Psoas muscle (tissue), 8 donors: ENCODE data around the gene GATA3. TPM values are rescaled to one million over a fixed set of nuclear protein-coding genes. Genes with fewer than 3 reads are reported as not detected.

Experiments used
- ATAC-seq, 4 donors: fragments of 200-7000 bp; cut with Tn5 transposase; one replicate each; pipeline ENCODE4 v1.9.1; 2020; ENCODE audit warnings: moderate library complexity in 3 of 4, mild to moderate bottlenecking in 2 of 4
- DNase-seq, 2 donors: peaks; one replicate each; pipeline ENCODE4 v3.0.0-alpha.2; 2020
- H3K27ac ChIP-seq: fragments of 200-600 bp; one replicate; pipeline ENCODE4 v1.8.0; 2022
- H3K27me3 ChIP-seq, 3 donors: fragments of 200-600 bp in 1 of 3; one replicate each; pipeline versions ENCODE4 v1.6.1 to v1.8.0; 2013 to 2022; ENCODE audit warnings: low read length in 2 of 3, mild to moderate bottlenecking in 2 of 3, moderate library complexity in 1 of 3; ENCODE audit not compliant: insufficient read depth in 3 of 3
- H3K36me3 ChIP-seq, 2 donors: fragments of 200-600 bp in 1 of 2; one replicate each; pipeline versions ENCODE4 v1.6.1 to v1.8.0; 2013 to 2022; ENCODE audit warnings: low read depth in 1 of 2, mild to moderate bottlenecking in 1 of 2, moderate library complexity in 1 of 2; ENCODE audit not compliant: insufficient read depth in 1 of 2
- H3K4me1 ChIP-seq: fragments of 200-600 bp; one replicate; pipeline ENCODE4 v1.8.0; 2022
- H3K4me3 ChIP-seq: fragments of 200-600 bp; one replicate; pipeline ENCODE4 v1.8.0; 2022; ENCODE audit warnings: mild to moderate bottlenecking
- H3K9me3 ChIP-seq: fragments of 200-600 bp; one replicate; pipeline ENCODE4 v1.8.0; 2022
- WGBS, 3 donors: extraction: QIAGEN DNeasy Blood & Tissue Kit; methylation state at CpG; one replicate each; pipeline versions ENCODE4 v1.1.6 to v1.1.7; 2013; 5-methylcytosine and 5-hydroxymethylcytosine counted together
- intact Hi-C, 2 donors: fragments of 100-400 bp; cut with DNase I; formaldehyde crosslinking; loops; one replicate each; pipeline versions ENCODE4 v1.11.0 to v1.14.2; 2022
- polyA plus RNA-seq, 3 donors: library from polyadenylated mRNA; stranded (reverse); fragments of 200-250 nt; gene quantifications; one replicate each; pipeline ENCODE4 v1.2.3, GENCODE V29; 2013
- total RNA-seq, 4 donors: library from RNA; stranded (reverse); fragmentation: NEBNext Ultra II Directional in 2 of 4; extraction: Animal tissue kit (Norgen Biotek cat#: 25700) in 2 of 4; gene quantifications; one replicate each; pipeline versions ENCODE4 v1.2.1 to v1.2.4, GENCODE V29; 2021 to 2023
- TF ChIP-seq, protein P1 (sequence below): fragments of 200-600 bp; IDR thresholded peaks from one replicate; pipeline ENCODE4 v1.8.0; 2022; ENCODE audit warnings: antibody characterized with exemption
- donor health status: healthy with polysubstance abuse.
- donor health status: DM: no; HTN: no; CAD: no; lungs with moderate emphysema.
- donor health status: Bipolar disorder and iron deficiency.
- donor health status: healthy.
- donor health status: DM: yes; HTN: yes; CAD: no.
- donor health status: DM: no; HTN: no; CAD: no.
- donor health status: DM: no; HTN: no; CAD: no.
- donor health status: DM: yes; HTN: yes; CAD: no.

Gene GATA3
- total and polyA plus RNA-seq, 7 donors: 0.64 to 1.8 (median 0.74) TPM

DNA sequence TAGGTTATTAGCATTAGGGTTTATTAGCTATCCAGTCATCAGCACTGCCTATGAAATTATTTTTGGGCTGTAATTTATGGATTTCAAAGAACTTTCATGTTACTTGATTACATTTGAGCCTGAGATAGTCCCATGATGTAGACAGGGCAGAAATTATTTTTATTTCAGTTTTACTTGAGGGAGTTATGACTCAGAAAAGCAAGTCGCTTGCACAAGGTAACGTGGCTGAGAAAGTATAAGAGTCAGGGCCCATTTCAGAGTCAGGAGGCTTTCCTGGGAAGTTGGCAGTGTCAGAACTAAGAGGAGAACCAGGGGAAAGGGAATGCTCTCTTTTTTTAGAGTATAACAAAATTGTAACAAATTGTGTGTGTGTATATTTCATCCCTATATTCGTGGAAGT lies 16.5 kb downstream of the GATA3 start:
- peaks cover 0 to 14% (median 1%) of the 10 kb centered on the region in 3 donors for H3K27me3 ChIP-seq
- H3K27ac ChIP-seq: no peak overlapping the region
- H3K36me3 ChIP-seq: no peaks in the 10 kb centered on the region
- DNase-seq (no peak), ATAC-seq (no peak)
- TF ChIP-seq, protein P1, sequence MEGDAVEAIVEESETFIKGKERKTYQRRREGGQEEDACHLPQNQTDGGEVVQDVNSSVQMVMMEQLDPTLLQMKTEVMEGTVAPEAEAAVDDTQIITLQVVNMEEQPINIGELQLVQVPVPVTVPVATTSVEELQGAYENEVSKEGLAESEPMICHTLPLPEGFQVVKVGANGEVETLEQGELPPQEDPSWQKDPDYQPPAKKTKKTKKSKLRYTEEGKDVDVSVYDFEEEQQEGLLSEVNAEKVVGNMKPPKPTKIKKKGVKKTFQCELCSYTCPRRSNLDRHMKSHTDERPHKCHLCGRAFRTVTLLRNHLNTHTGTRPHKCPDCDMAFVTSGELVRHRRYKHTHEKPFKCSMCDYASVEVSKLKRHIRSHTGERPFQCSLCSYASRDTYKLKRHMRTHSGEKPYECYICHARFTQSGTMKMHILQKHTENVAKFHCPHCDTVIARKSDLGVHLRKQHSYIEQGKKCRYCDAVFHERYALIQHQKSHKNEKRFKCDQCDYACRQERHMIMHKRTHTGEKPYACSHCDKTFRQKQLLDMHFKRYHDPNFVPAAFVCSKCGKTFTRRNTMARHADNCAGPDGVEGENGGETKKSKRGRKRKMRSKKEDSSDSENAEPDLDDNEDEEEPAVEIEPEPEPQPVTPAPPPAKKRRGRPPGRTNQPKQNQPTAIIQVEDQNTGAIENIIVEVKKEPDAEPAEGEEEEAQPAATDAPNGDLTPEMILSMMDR: no peak
- 79 to 86% (median 82%) methylated on average over 3 of the region's 3 CpGs for WGBS, 3 donors
- no peak overlapping the region for H3K4me3 ChIP-seq
- H3K9me3 ChIP-seq: no peaks in the 10 kb centered on the region
- H3K4me1 ChIP-seq: no peaks in the 10 kb centered on the region
- intact Hi-C loops: no loop called here

DNA sequence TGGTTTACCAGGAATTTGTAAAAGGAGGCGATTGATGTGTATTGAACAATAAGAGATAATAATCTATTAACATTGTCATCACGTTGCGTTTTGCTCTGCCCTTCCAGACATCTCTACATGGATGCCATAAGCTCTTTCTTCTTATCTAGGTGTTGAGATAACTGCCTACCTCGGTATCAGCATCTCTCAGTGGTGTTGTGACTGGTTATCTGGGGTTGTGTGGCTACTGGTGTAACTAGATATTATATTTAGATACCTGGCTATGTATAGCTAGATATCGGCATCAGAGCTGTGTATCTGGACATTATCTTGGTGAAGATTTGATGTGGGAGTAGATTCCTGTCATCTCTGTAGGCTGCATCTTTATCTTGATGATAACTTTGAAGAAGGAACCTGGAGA lies 17.2 kb downstream of the GATA3 start:
- intact Hi-C loops: no loop called here
- Histone ChIP-seq H3K27ac (no peak overlapping the region), H3K9me3 (no peaks in the 10 kb centered on the region), H3K4me3 (no peak overlapping the region), H3K27me3 (peaks cover 0 to 9% (median 1%) of the 10 kb centered on the region in 3 donors), H3K36me3 (no peaks in the 10 kb centered on the region), H3K4me1 (no peaks in the 10 kb centered on the region)
- no peak for DNase-seq
- ATAC-seq: no peak
- TF ChIP-seq, protein P1: no peak
- WGBS, 3 donors: 89 to 94% (median 92%) methylated on average over 5 of the region's 5 CpGs

DNA sequence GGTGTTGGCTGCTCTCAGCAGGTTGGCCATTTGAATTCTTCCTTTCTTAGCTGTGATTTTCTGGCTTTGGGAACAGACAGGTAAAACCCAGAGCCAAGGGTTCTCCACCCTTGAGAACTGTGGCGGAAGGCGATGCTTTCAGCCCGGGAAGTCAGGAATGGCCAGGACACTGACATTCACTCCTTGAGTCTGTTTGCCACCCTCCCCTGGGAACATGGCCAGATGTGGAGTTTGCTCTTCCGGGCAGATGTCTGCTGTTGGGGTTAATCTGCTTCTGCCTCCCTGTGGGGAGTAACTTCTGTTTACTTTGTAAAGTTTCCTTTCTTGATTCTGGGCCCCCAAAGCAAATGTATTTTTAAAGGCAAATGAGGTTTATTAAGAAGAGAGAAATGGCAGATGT lies 17.7 kb downstream of the GATA3 start:
- 56 to 67% (median 63%) methylated on average over 4 of the region's 4 CpGs for WGBS, 3 donors
- Histone ChIP-seq H3K9me3 (no peaks in the 10 kb centered on the region), H3K27me3 (peaks cover 0 to 6% (median 1%) of the 10 kb centered on the region in 3 donors), H3K36me3 (no peaks in the 10 kb centered on the region), H3K27ac (no peak overlapping the region), H3K4me1 (no peaks in the 10 kb centered on the region), H3K4me3 (no peak overlapping the region)
- TF ChIP-seq, protein P1: no peak
- ATAC-seq (no peak), DNase-seq (no peak)
- intact Hi-C loops: no loop called here

DNA sequence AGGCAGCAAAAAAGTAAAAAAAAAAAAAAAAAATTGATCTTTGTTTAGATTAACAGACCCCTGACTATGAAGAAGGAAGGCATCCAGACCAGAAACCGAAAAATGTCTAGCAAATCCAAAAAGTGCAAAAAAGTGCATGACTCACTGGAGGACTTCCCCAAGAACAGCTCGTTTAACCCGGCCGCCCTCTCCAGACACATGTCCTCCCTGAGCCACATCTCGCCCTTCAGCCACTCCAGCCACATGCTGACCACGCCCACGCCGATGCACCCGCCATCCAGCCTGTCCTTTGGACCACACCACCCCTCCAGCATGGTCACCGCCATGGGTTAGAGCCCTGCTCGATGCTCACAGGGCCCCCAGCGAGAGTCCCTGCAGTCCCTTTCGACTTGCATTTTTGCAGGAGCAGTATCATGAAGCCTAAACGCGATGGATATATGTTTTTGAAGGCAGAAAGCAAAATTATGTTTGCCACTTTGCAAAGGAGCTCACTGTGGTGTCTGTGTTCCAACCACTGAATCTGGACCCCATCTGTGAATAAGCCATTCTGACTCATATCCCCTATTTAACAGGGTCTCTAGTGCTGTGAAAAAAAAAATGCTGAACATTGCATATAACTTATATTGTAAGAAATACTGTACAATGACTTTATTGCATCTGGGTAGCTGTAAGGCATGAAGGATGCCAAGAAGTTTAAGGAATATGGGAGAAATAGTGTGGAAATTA lies 19.4 kb downstream of the GATA3 start:
- H3K27ac ChIP-seq: no peak overlapping the region
- peaks cover 0 to 10% (median 0%) of the 10 kb centered on the region in 3 donors for H3K27me3 ChIP-seq
- WGBS, 3 donors: 87 to 89% (median 89%) methylated on average over 15 of the region's 15 CpGs
- intact Hi-C loops: no loop called here
- no peaks in the 10 kb centered on the region for H3K9me3 ChIP-seq
- H3K36me3 ChIP-seq: no peaks in the 10 kb centered on the region
- ATAC-seq: no peak
- H3K4me3 ChIP-seq: no peak overlapping the region
- no peaks in the 10 kb centered on the region for H3K4me1 ChIP-seq
- TF ChIP-seq, protein P1: no peak
- DNase-seq: no peak

DNA sequence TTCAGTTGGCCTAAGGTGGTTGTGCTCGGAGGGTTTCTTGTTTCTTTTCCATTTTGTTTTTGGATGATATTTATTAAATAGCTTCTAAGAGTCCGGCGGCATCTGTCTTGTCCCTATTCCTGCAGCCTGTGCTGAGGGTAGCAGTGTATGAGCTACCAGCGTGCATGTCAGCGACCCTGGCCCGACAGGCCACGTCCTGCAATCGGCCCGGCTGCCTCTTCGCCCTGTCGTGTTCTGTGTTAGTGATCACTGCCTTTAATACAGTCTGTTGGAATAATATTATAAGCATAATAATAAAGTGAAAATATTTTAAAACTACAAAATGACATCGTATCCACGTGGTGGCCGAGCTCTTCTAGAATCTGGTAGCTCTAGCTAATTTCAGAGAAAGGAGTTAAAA lies 20.4 kb downstream of the GATA3 start:
- WGBS, 3 donors: 87 to 89% (median 88%) methylated on average over 14 of the region's 14 CpGs
- DNase-seq: no peak

More for the DNA sequence above, 20.4 kb downstream of the GATA3 start:
- no peak overlapping the region for H3K27ac ChIP-seq
- ATAC-seq: no peak
- TF ChIP-seq, protein P1: no peak
- H3K4me1 ChIP-seq: no peaks in the 10 kb centered on the region
- intact Hi-C loops: no loop called here
- no peaks in the 10 kb centered on the region for H3K9me3 ChIP-seq
- H3K36me3 ChIP-seq: no peaks in the 10 kb centered on the region
- H3K4me3 ChIP-seq: no peak overlapping the region
- peaks cover 0 to 11% (median 2%) of the 10 kb centered on the region in 3 donors for H3K27me3 ChIP-seq
